ENCODE measurements around the gene KCND2. TPM values are rescaled to one million over a fixed set of nuclear protein-coding genes. Genes with fewer than 3 reads are reported as not detected.

The KCND2 gene
- total and polyA plus RNA-seq, 2 of the 4 experiments (the other 2 are of a cell fraction) = under 0.01 TPM; not detected in 1

GRCh38 chr7:120783273-120783672, 510.3 kb downstream of the KCND2 start:
- H3K9me3 ChIP-seq (ENCODE audit: control insufficient read depth, insufficient read depth, low read length) = no peaks in the 10 kb centered on the region
- no peak overlapping the region for H4K91ac ChIP-seq (ENCODE audit: insufficient read depth, low read depth, low read length)
- no peak overlapping the region for H2BK20ac ChIP-seq (ENCODE audit: low read depth, low read length)
- ATAC-seq (ENCODE audit: low read depth) (no peak), DNase-seq (no peak)
- no peak overlapping the region for H2BK15ac ChIP-seq (ENCODE audit: low read depth, low read length)
- H2BK120ac ChIP-seq (ENCODE audit: low read depth, low read length) = no peak overlapping the region
- POLR2A ChIA-PET (ENCODE audit: unreplicated experiment) = no interaction called here
- CTCF ChIA-PET = interaction anchor here (1.0 kb wide), 1 partner anchor 23 kb away, joined by 4 read pairs; no protein-coding TSS in a partner anchor
- intact Hi-C loops (cut with micrococcal nuclease) = no loop called here
- H3K14ac ChIP-seq (replicated peaks; ENCODE audit: low read depth, low read length) = no peak overlapping the region
- H3K23ac ChIP-seq (ENCODE audit: low read depth, low read length) = no peak overlapping the region
- no peak overlapping the region for H2AK9ac ChIP-seq (replicated peaks; ENCODE audit: low read depth, low read length, poor library complexity)
- no CpG with 5 or more reads among the region's 6 CpGs for WGBS, 2 experiments (ENCODE audit: extremely low coverage in 2 of 2, insufficient read length in 1 of 2)
- H3K4me3 ChIP-seq (ENCODE audit: insufficient read depth, low read depth, low read length) = no peak overlapping the region
- no peak overlapping the region for H3K27ac ChIP-seq (ENCODE audit: insufficient read depth, low read length)
- no peak overlapping the region for H3K56ac ChIP-seq (ENCODE audit: extremely low read depth, insufficient read depth, low read length)
- no peak overlapping the region for H3K18ac ChIP-seq (ENCODE audit: low read depth, low read length)
- no peak for TF ChIP-seq NFE2L2 (IDR thresholded peaks at IDR 0.05; ENCODE audit: low read depth, low read length)
- no peak for TF ChIP-seq CEBPB (IDR thresholded peaks at IDR 0.05; ENCODE audit: low read depth, low read length)
- no peak for TF ChIP-seq MAZ (IDR thresholded peaks at IDR 0.05; ENCODE audit: borderline replicate concordance, low read depth, low read length)
- no peak for TF ChIP-seq POLR2A (IDR thresholded peaks at IDR 0.05; ENCODE audit: low read depth, low read length)
- TF ChIP-seq MXI1 (IDR thresholded peaks at IDR 0.05; ENCODE audit: borderline replicate concordance, low read depth, low read length) = no peak
- TF ChIP-seq BHLHE40 (IDR thresholded peaks at IDR 0.05; ENCODE audit: low read depth, low read length) = no peak
- TF ChIP-seq RCOR1 (IDR thresholded peaks at IDR 0.05; ENCODE audit: insufficient replicate concordance, low read length) = no peak
- no peak for TF ChIP-seq SMC3 (IDR thresholded peaks at IDR 0.05; ENCODE audit: low read depth, low read length)
- no peak overlapping the region for H3K4me2 ChIP-seq (ENCODE audit: low read depth, low read length)
- H4K20me1 ChIP-seq (ENCODE audit: insufficient read depth, low read length) = no peaks in the 10 kb centered on the region
- in situ Hi-C loops (cut with MboI; ENCODE audit: low sequenced_read_pairs) = no loop called here
- no peak overlapping the region for H2BK5ac ChIP-seq (ENCODE audit: low read depth, low read length, poor library complexity, severe bottlenecking)
- H3K27me3 ChIP-seq (ENCODE audit: control insufficient read depth, insufficient read depth, low read length) = no peaks in the 10 kb centered on the region; the same call in 1 of the 2 replicates
- no TSS peak for BruUV-seq (replicated peaks)
- no peak overlapping the region for H2AK5ac ChIP-seq (ENCODE audit: low read depth, low read length)
- H3K4me1 ChIP-seq (ENCODE audit: control insufficient read depth, insufficient read depth, low read length) = no peaks in the 10 kb centered on the region
- no peaks in the 10 kb centered on the region for H3K9me1 ChIP-seq (ENCODE audit: insufficient read depth, low read length)
- H3K9ac ChIP-seq (ENCODE audit: low read depth, low read length) = no peak overlapping the region
- H4K5ac ChIP-seq (ENCODE audit: low read depth, low read length) = no peak overlapping the region
- H3K4ac ChIP-seq (ENCODE audit: low read depth, low read length) = no peak overlapping the region
- H2AFZ ChIP-seq (replicated peaks; ENCODE audit: low read length, poor library complexity) = no peak overlapping the region
- no peaks in the 10 kb centered on the region for H3K79me1 ChIP-seq (ENCODE audit: low read depth in 1 of 2, low read length in 2 of 2)
- no peaks in the 10 kb centered on the region; the same call in 1 of the 2 replicates for H3K36me3 ChIP-seq (ENCODE audit: control insufficient read depth, insufficient read depth, low read length)
- H4K8ac ChIP-seq (ENCODE audit: low read depth in 2 of 2, low read length in 2 of 2) = no peak overlapping the region
- dilution Hi-C loops (cut with HindIII; ENCODE audit: low sequenced_read_pairs, unreplicated experiment) = no loop called here
